GM21529 (cell line): Measurements from ENCODE around the gene NFATC3.
"Not testable (repeated sequence)": the region's sequence is repeated elsewhere in the genome, so short reads cannot be mapped to it uniquely, and the experiment has no call there.

Experiments used
- ATAC-seq: cut with Tn5 transposase; IDR thresholded peaks from one replicate; pipeline ENCODE4 v1.9.1; 2021; ENCODE audit not compliant: unreplicated experiment

Gene NFATC3

GRCh38 chr16:68088130-68088972 is 3.2 kb downstream of the NFATC3 start:
- ATAC-seq, result no peak

GRCh38 chr16:68089067-68089466 is 3.9 kb downstream of the NFATC3 start:
- ATAC-seq, result no peak

- ATAC-seq, result no peak
These were observed 5.0 kb downstream of the NFATC3 start for GRCh38 chr16:68090130-68090529.

GRCh38 chr16:68090533-68090932 is 5.4 kb downstream of the NFATC3 start:
- no peak for ATAC-seq

- ATAC-seq, result no peak
These were observed 6.5 kb downstream of the NFATC3 start for GRCh38 chr16:68091380-68092261.

- ATAC-seq, result not testable (repeated sequence)
These were observed 7.1 kb downstream of the NFATC3 start for GRCh38 chr16:68092275-68092674.

GRCh38 chr16:68093816-68094613 is 8.8 kb downstream of the NFATC3 start:
- no peak for ATAC-seq

GRCh38 chr16:68094614-68094934 is 9.4 kb downstream of the NFATC3 start:
- ATAC-seq, result no peak

- ATAC-seq, result no peak
These were observed 11.3 kb downstream of the NFATC3 start for GRCh38 chr16:68096491-68096890.

GRCh38 chr16:68097088-68097487 is 11.9 kb downstream of the NFATC3 start:
- ATAC-seq, result no peak

- ATAC-seq, result no peak
These were observed 12.7 kb downstream of the NFATC3 start for GRCh38 chr16:68097895-68098294.

GRCh38 chr16:68100488-68100887 is 15.3 kb downstream of the NFATC3 start:
- no peak for ATAC-seq

GRCh38 chr16:68105611-68106010 is 20.4 kb downstream of the NFATC3 start:
- ATAC-seq, result no peak

GRCh38 chr16:68107230-68107928 is 22.2 kb downstream of the NFATC3 start:
- not testable (repeated sequence) for ATAC-seq

- ATAC-seq, result not testable (repeated sequence)
These were observed 24.0 kb downstream of the NFATC3 start for GRCh38 chr16:68109156-68109555.

GRCh38 chr16:68110611-68111010 is 25.4 kb downstream of the NFATC3 start:
- not testable (repeated sequence) for ATAC-seq

- no peak for ATAC-seq
These were observed 26.2 kb downstream of the NFATC3 start for GRCh38 chr16:68111379-68111778.

GRCh38 chr16:68113059-68113761 is 28.0 kb downstream of the NFATC3 start:
- ATAC-seq, result no peak

GRCh38 chr16:68113765-68114240 is 28.6 kb downstream of the NFATC3 start:
- ATAC-seq, result no peak

- ATAC-seq, result not testable (repeated sequence)
These were observed 29.8 kb downstream of the NFATC3 start for GRCh38 chr16:68114939-68115338.
